Measurements from ENCODE around the gene SLX4IP. TPM values are rescaled to one million over a fixed set of nuclear protein-coding genes. Genes with fewer than 3 reads are reported as not detected.
A peak's percentile ranks its signal among the peaks of the same experiment; 100 is the strongest.

SLX4IP gene
- total and polyA plus RNA-seq, 2 of the 13 experiments (the other 11 are each of a cell fraction or from before 2014, with no cell fraction given): 3.6 to 7.3 TPM

- 0 out of 2 replicates have a peak, but pooled peaks have one; percentile 4 for TF ChIP-seq FOSL2 (CRISPR knock-in tag; IDR thresholded peaks at IDR 0.05)
- no peak for TF ChIP-seq ARID2 (CRISPR knock-in tag; IDR thresholded peaks at IDR 0.05; ENCODE audit: borderline replicate concordance)
- peak; percentile 64; the same call in 1 of the 2 replicates for TF ChIP-seq NFIC (IDR thresholded peaks at IDR 0.05; ENCODE audit: low read length)
- no peak for TF ChIP-seq ATF4 (CRISPR knock-in tag; IDR thresholded peaks at IDR 0.05)
- peak; percentile 74; the same call in 1 of the 2 replicates for TF ChIP-seq MTA1 (CRISPR knock-in tag; IDR thresholded peaks at IDR 0.05; ENCODE audit: borderline replicate concordance)
- TF ChIP-seq MIER2 (CRISPR knock-in tag; IDR thresholded peaks at IDR 0.05): 0 out of 2 replicates have a peak, but pooled peaks have one; percentile 34
- peak; percentile 93 for TF ChIP-seq PPARG (CRISPR knock-in tag; conservative IDR thresholded peaks at IDR 0.05)
- TF ChIP-seq LCORL (IDR thresholded peaks at IDR 0.05): no peak
- 0 out of 2 replicates have a peak, but pooled peaks have one; percentile 55 for TF ChIP-seq LCORL (CRISPR knock-in tag; IDR thresholded peaks at IDR 0.05)
- TF ChIP-seq TFDP2 (CRISPR knock-in tag; IDR thresholded peaks at IDR 0.05): no peak
- peak; percentile 26; the same call in 1 of the 2 replicates for TF ChIP-seq FOXO1 (CRISPR knock-in tag; IDR thresholded peaks at IDR 0.05)
- TF ChIP-seq MIER3 (CRISPR knock-in tag; IDR thresholded peaks at IDR 0.05; ENCODE audit: borderline replicate concordance): 0 out of 2 replicates have a peak, but pooled peaks have one; percentile 28
- 0 out of 2 replicates have a peak, but pooled peaks have one; percentile 48 for TF ChIP-seq ESRRA (CRISPR knock-in tag; IDR thresholded peaks at IDR 0.05; ENCODE audit: low read depth)
- no peak for TF ChIP-seq ZNF510 (CRISPR knock-in tag; IDR thresholded peaks at IDR 0.05; ENCODE audit: low read depth)
- TF ChIP-seq ATF1 (CRISPR knock-in tag; IDR thresholded peaks at IDR 0.05): peak; percentile 38
- TF ChIP-seq KMT2A (CRISPR knock-in tag; IDR thresholded peaks at IDR 0.05): no peak
- no peak for TF ChIP-seq MED8 (CRISPR knock-in tag; IDR thresholded peaks at IDR 0.05; ENCODE audit: insufficient replicate concordance)
- TF ChIP-seq TBL1XR1 (IDR thresholded peaks at IDR 0.05; ENCODE audit: borderline replicate concordance, low read length, partially characterized antibody): peak; percentile 21
- TF ChIP-seq ZHX1 (CRISPR knock-in tag; IDR thresholded peaks at IDR 0.05; ENCODE audit: low read depth): 0 out of 2 replicates have a peak, but pooled peaks have one; percentile 37
- peak; percentile 53; the same call in 1 of the 2 replicates for TF ChIP-seq HIC2 (CRISPR knock-in tag; IDR thresholded peaks at IDR 0.05; ENCODE audit: low read depth)
- TF ChIP-seq RBM22 (optimal IDR thresholded peaks at IDR 0.05; ENCODE audit: low read length): peak; percentile 65
- TF ChIP-seq SSRP1 (CRISPR knock-in tag; IDR thresholded peaks at IDR 0.05): no peak
- no peak for TF ChIP-seq AGO1 (IDR thresholded peaks at IDR 0.05; ENCODE audit: low read depth, low read length, poor library complexity, severe bottlenecking)
- TF ChIP-seq ZNF572 (CRISPR knock-in tag; IDR thresholded peaks at IDR 0.05): no peak
- TF ChIP-seq GATAD1 (CRISPR knock-in tag; IDR thresholded peaks at IDR 0.05): no peak
Observed at GRCh38 chr20:10652660-10653261, 217.7 kb downstream of the SLX4IP start (continued).
